GM18951 (cell line): Measurements from ENCODE around the gene OR2B2.

Experiments
- POLR2A ChIP-seq: IDR thresholded peaks from 4 replicates; pipeline ENCODE4 v1.6.1; 2011; ENCODE audit warnings: mild to moderate bottlenecking; ENCODE audit not compliant: insufficient read length, insufficient read depth; ENCODE audit errors: extremely low read depth
- in situ Hi-C: fragments of 300-500 bp; cut with MboI; formaldehyde crosslinking; loops from one replicate; pipeline ENCODE4 v1.12.0; 2022; ENCODE audit warnings: low sequenced_read_pairs, mixed read lengths, inconsistent platforms; ENCODE audit not compliant: unreplicated experiment

OR2B2 gene

GRCh38 chr6:27888566-27888965 is 23.6 kb downstream of the OR2B2 start:
- in situ Hi-C loops = no loop called here
- TF ChIP-seq POLR2A = no peak

GRCh38 chr6:27886073-27886472 is 26.1 kb downstream of the OR2B2 start:
- TF ChIP-seq POLR2A = no peak
- in situ Hi-C loops = no loop called here

GRCh38 chr6:27883136-27883535 is 29.1 kb downstream of the OR2B2 start:
- in situ Hi-C loops = no loop called here
- no peak for TF ChIP-seq POLR2A

DNA sequence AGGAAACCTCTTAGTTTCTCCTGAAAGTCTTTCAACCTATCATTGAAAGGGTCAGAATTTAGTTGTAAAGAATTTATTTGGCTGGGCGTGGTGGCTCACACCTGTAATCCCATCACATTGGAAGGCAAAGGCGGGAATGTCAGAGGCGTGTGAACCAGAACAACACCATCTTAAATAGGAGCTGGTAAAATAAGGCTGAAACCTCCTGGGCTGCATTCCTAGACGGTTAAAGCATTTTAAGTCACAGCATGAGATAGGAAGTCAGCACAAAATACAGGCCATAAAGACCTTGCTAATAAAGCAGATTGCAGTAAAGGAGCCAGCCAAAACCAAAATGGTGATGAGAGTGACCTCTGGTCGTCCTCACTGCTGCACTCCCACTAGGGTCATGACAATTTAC is 29.6 kb downstream of the OR2B2 start:
- no peak for TF ChIP-seq POLR2A
- in situ Hi-C loops = no loop called here

DNA sequence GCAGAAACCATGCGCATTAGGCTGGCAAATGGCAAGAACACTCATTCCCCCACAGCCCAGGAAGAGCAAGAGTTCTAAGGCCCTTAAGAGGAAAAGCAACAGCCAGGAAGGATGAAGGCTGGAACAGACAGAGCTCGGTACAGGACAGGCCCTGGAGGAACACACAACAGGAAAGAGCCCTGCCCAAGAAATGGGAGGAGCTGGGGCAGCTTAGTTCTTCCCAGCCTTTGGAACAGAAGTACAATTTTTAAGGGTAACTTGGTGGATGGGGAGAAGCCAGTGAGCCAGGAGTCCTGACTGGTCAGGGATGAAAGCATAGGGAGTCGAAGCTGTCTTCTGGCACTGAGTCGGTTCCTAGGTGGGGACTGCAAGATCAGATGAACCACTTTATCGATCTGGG is 32.4 kb downstream of the OR2B2 start:
- in situ Hi-C loops = no loop called here

DNA sequence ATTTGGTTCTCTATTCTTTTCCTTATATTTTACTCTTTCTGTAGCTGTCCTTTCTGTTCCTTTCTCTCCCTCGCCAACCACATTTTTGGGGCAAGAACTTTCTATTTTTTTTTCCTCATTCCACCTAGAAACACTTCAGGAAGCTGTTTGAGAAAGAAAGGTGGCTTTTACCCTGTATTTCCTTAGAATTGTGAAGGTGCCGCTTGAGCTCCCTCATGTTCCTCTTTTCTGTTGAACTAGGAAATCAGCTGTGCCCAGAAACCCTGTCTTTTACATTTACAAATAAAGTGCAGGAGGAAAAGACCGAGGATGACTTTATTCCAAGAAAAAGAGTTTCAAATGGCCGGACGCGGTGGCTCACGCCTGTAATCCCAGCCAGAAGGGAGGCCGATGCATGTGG is 38.2 kb downstream of the OR2B2 start:
- in situ Hi-C loops = no loop called here
- TF ChIP-seq POLR2A = no peak

More for the DNA sequence above, 32.4 kb downstream of the OR2B2 start:
- no peak for TF ChIP-seq POLR2A

DNA sequence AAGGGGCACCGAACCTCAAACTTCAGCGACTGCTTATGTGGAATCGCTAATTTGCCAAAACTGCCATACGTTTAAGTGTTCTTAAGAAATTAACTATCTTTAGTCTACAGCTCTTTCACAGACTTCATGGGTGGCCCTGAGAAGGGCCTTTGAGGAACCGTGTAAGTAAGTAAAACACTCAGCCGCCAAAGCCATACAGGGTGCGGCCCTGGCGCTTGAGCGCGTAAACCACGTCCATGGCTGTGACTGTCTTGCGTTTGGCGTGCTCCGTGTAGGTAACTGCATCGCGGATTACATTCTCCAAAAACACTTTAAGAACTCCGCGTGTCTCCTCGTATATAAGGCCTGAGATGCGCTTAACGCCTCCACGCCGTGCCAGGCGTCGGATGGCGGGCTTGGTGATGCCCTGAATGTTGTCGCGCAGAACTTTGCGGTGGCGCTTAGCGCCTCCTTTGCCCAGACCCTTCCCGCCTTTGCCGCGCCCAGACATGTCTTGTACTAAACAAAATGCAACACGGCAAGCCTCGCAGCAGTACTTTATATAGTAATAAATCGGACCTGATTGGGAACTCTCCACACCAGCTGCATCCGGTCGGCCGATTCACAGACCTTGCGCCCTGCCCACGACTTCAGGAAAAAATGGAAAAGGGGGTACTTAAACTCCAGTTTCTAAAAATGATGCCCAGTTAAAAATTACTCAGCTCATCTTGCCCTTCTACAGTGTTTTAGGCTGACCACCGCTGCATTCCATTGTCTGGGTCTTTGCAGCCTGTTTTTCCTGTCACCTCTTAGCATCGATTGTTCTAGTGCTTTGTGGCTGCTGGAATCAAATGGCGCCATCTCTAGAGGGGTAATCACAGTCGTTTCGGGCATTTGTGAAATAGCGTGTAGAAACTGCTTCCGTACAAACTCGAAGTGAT is 38.9 kb downstream of the OR2B2 start:
- peak; percentile 100 for TF ChIP-seq POLR2A
- in situ Hi-C loops = no loop called here

DNA sequence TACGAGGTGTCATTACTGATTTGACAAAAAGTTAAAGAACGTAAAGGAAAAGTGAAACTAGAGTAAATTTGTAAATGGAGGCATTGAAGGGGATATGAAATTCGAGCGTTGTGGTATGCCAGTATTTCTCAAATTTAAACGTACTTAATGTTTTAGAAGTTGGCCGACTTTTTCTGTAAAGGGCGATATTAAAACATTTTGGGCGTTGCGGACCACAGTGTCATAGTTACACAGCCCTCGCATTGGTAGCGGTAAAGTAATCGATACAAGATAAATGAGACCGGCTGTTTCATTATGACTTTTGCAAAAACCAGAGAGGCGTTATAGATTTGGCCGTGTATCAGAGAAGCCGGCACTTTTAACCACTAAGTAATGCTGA is 39.6 kb downstream of the OR2B2 start:
- in situ Hi-C loops = no loop called here
- no peak for TF ChIP-seq POLR2A

GRCh38 chr6:27871924-27872638 is 40.1 kb downstream of the OR2B2 start:
- TF ChIP-seq POLR2A = peak; percentile 99
- in situ Hi-C loops = no loop called here

DNA sequence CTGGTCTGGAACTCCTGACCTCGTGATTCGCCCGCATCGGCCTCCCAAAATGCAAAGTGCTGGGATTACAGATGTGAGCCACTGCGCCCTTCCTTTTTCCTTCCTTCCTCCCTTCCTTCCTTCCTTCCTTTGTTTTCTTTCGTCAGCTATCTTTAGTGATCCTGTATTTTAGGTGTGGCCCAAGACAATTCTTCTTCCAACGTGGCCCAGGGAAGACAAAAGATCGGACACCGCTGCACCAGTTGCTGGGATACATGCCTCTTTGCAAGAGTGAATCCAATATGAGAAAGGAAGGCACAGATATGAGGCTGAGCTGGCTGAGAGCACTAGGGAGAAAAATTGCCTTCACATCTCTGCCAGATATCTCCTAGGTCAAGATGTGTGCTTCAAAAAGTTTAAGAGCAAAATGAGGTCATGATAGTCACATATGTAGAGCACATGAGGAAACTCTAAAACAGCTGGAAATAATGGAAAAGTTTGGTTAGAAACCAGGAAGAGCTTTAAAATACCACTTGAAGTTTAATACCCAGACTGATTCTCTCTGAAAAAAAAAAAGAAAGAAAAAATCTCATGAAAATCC is 41.8 kb downstream of the OR2B2 start:
- in situ Hi-C loops = no loop called here
- TF ChIP-seq POLR2A = no peak

GRCh38 chr6:27868311-27868710 is 43.9 kb downstream of the OR2B2 start:
- TF ChIP-seq POLR2A = no peak
- in situ Hi-C loops = loop anchor here (5.0 kb wide), 1 partner anchor 36 kb away; a partner anchor contains a TSS

DNA sequence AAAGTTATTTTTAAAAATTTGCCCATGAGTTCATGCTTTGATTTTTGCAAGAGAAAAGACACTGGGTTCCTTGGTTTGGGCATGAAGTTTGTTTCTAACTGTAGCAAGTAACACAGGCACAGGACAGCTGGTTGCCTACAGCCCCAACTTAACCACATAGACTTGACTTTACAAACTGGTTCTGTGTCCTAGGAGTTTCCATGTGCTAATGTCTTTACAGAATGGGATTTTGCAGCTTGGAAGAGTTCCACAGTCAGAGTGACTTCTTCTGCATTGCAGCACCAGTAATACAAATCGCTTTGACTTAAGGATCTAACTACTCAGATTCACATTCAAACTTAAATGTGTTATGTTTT is 44.3 kb downstream of the OR2B2 start:
- TF ChIP-seq POLR2A = no peak
- in situ Hi-C loops = loop anchor here (5.0 kb wide), 1 partner anchor 36 kb away; a partner anchor contains a TSS
